SK-N-SH (cell line): Measurements from ENCODE around the gene JAKMIP1.

Experiments used
- CHD2 ChIP-seq: fragments of 150-350 bp; IDR thresholded peaks from 2 replicates; pipeline ENCODE4 v1.6.1; 2018; ENCODE audit warnings: low read length; ENCODE audit not compliant: partially characterized antibody
- ELF1 ChIP-seq: IDR thresholded peaks from 2 replicates; pipeline ENCODE4 v1.4.0; 2012
- EZH2phosphoT487 ChIP-seq: fragments of 200-600 bp; sonication (generic); IDR thresholded peaks from 2 replicates; pipeline ENCODE4 v1.6.1; 2017; ENCODE audit warnings: low read depth, mixed run types, mild to moderate bottlenecking, antibody characterized with exemption, moderate library complexity, borderline replicate concordance
- FOSL2 ChIP-seq: IDR thresholded peaks from 2 replicates; pipeline ENCODE4 v1.4.0; 2012; ENCODE audit warnings: low read depth, mild to moderate bottlenecking, moderate library complexity, borderline replicate concordance
- RAD21 ChIP-seq: IDR thresholded peaks from 2 replicates; pipeline ENCODE4 v1.6.1; 2012; ENCODE audit warnings: mild to moderate bottlenecking, low read length
- RCOR1 ChIP-seq: fragments of 150-350 bp; IDR thresholded peaks from 2 replicates; pipeline ENCODE4 v1.6.1; 2017; ENCODE audit warnings: antibody characterized with exemption, low read length
- SMC3 ChIP-seq: IDR thresholded peaks from 2 replicates; pipeline ENCODE4 v1.6.1; 2012; ENCODE audit warnings: low read depth, low read length, improper control_type of control experiment
- TAF1 ChIP-seq: IDR thresholded peaks from 2 replicates; pipeline ENCODE4 v1.6.1; 2012; ENCODE audit warnings: low read depth, mild to moderate bottlenecking, low read length, moderate library complexity, borderline replicate concordance
- TF ChIP-seq, protein P1 (sequence below): fragments of 200-600 bp; sonication (generic); IDR thresholded peaks from 2 replicates; pipeline ENCODE4 v1.6.1; 2017; ENCODE audit warnings: antibody characterized with exemption, mild to moderate bottlenecking, moderate library complexity
- TF ChIP-seq, protein P2 (sequence below): IDR thresholded peaks from 2 replicates; pipeline ENCODE4; 2012
- TF ChIP-seq, protein P3 (sequence below): IDR thresholded peaks from 2 replicates; pipeline ENCODE4 v1.4.0; 2012; ENCODE audit warnings: low read depth, borderline replicate concordance
- TF ChIP-seq, protein P4 (sequence below): fragments of 150-350 bp; IDR thresholded peaks from 2 replicates; pipeline ENCODE4 v1.6.1; 2017; ENCODE audit warnings: antibody characterized with exemption, low read length, low read depth, borderline replicate concordance

DNA sequence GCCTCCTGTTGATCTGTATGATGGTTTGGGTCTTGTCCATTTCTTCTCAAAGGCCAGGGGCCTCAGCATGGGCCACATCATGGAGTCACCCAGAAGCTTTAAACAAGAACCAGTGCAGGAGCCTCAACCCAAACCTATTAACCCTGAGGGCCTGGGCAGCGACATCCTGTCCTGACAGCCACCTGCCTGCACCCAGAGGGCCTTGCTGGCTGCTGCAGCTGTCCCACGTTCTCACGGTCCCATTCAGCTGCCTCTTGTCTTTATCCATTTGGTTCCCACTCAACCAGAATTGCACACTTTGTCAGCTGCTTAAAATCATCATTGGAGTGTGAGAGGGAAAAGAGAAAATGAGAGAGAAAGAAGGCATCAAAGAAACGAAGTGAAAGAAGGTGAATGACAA, 203.7 kb downstream of the JAKMIP1 start:
- TF ChIP-seq SMC3 (no peak), EZH2phosphoT487 (no peak), FOSL2 (no peak), ELF1 (no peak), RCOR1 (no peak), TAF1 (no peak), RAD21 (no peak), CHD2 (no peak)
- TF ChIP-seq, protein P1, sequence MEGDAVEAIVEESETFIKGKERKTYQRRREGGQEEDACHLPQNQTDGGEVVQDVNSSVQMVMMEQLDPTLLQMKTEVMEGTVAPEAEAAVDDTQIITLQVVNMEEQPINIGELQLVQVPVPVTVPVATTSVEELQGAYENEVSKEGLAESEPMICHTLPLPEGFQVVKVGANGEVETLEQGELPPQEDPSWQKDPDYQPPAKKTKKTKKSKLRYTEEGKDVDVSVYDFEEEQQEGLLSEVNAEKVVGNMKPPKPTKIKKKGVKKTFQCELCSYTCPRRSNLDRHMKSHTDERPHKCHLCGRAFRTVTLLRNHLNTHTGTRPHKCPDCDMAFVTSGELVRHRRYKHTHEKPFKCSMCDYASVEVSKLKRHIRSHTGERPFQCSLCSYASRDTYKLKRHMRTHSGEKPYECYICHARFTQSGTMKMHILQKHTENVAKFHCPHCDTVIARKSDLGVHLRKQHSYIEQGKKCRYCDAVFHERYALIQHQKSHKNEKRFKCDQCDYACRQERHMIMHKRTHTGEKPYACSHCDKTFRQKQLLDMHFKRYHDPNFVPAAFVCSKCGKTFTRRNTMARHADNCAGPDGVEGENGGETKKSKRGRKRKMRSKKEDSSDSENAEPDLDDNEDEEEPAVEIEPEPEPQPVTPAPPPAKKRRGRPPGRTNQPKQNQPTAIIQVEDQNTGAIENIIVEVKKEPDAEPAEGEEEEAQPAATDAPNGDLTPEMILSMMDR: no peak
- TF ChIP-seq, protein P2, sequence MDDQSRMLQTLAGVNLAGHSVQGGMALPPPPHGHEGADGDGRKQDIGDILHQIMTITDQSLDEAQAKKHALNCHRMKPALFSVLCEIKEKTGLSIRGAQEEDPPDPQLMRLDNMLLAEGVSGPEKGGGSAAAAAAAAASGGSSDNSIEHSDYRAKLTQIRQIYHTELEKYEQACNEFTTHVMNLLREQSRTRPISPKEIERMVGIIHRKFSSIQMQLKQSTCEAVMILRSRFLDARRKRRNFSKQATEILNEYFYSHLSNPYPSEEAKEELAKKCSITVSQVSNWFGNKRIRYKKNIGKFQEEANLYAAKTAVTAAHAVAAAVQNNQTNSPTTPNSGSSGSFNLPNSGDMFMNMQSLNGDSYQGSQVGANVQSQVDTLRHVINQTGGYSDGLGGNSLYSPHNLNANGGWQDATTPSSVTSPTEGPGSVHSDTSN: no peak
- TF ChIP-seq, protein P3, sequence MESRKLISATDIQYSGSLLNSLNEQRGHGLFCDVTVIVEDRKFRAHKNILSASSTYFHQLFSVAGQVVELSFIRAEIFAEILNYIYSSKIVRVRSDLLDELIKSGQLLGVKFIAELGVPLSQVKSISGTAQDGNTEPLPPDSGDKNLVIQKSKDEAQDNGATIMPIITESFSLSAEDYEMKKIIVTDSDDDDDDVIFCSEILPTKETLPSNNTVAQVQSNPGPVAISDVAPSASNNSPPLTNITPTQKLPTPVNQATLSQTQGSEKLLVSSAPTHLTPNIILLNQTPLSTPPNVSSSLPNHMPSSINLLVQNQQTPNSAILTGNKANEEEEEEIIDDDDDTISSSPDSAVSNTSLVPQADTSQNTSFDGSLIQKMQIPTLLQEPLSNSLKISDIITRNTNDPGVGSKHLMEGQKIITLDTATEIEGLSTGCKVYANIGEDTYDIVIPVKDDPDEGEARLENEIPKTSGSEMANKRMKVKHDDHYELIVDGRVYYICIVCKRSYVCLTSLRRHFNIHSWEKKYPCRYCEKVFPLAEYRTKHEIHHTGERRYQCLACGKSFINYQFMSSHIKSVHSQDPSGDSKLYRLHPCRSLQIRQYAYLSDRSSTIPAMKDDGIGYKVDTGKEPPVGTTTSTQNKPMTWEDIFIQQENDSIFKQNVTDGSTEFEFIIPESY: no peak
- TF ChIP-seq, protein P4, sequence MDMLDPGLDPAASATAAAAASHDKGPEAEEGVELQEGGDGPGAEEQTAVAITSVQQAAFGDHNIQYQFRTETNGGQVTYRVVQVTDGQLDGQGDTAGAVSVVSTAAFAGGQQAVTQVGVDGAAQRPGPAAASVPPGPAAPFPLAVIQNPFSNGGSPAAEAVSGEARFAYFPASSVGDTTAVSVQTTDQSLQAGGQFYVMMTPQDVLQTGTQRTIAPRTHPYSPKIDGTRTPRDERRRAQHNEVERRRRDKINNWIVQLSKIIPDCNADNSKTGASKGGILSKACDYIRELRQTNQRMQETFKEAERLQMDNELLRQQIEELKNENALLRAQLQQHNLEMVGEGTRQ: no peak
